Neural cell (in vitro differentiated cells): ENCODE data around the gene CACNA1B. TPM values are rescaled to one million over a fixed set of nuclear protein-coding genes. Genes with fewer than 3 reads are reported as not detected.

Experiments used
- H2AFZ ChIP-seq: fragments of 200-600, 300-800 bp; sonication (generic), shearing (Covaris generic); 2 replicates; pipeline ENCODE4 v1.6.0; 2014; ENCODE audit warnings: low read depth, mild to moderate bottlenecking, antibody characterized with exemption, low read length, moderate library complexity
- H3F3A ChIP-seq: fragments of 200-600 bp; shearing (Covaris generic); 2 replicates; pipeline ENCODE4 v1.6.1; 2016; ENCODE audit warnings: mild to moderate bottlenecking, moderate library complexity, mixed read lengths, antibody characterized with exemption, low read length; ENCODE audit not compliant: insufficient read depth, poor library complexity, severe bottlenecking
- H3K27ac ChIP-seq: fragments of 200-600, 300-800 bp; sonication (generic), shearing (Covaris generic); 2 replicates; pipeline ENCODE4 v1.5.1; 2014; ENCODE audit warnings: mild to moderate bottlenecking, low read length, moderate library complexity
- H3K27me3 ChIP-seq: fragments of 300-800, 200-600 bp; sonication (generic), shearing (Covaris generic); 2 replicates; pipeline ENCODE4 v1.6.0; 2014; ENCODE audit warnings: mild to moderate bottlenecking, low read depth, low read length, moderate library complexity; ENCODE audit not compliant: insufficient read depth
- H3K36me3 ChIP-seq: fragments of 300-800, 200-600 bp; sonication (generic), shearing (Covaris generic); 2 replicates; pipeline ENCODE4 v1.5.1; 2014; ENCODE audit warnings: mild to moderate bottlenecking, antibody characterized with exemption, low read length, moderate library complexity; ENCODE audit not compliant: insufficient read depth
- H3K4me2 ChIP-seq: fragments of 300-800, 200-600 bp; sonication (generic), shearing (Covaris generic); 2 replicates; pipeline ENCODE4 v1.6.0; 2014; ENCODE audit warnings: mild to moderate bottlenecking, low read length
- H3K4me3 ChIP-seq: fragments of 300-800, 200-600 bp; sonication (generic), shearing (Covaris generic); 2 replicates; pipeline ENCODE4 v1.5.1; 2014; ENCODE audit warnings: mild to moderate bottlenecking, low read length, moderate library complexity
- H3K79me2 ChIP-seq: fragments of 200-600 bp; shearing (Covaris generic); replicated peaks from 2 replicates; pipeline ENCODE4 v1.6.0; 2014; ENCODE audit warnings: mild to moderate bottlenecking, low read length, moderate library complexity; ENCODE audit not compliant: insufficient read depth
- H3K9ac ChIP-seq: fragments of 300-800, 200-600 bp; sonication (generic), shearing (Covaris generic); 2 replicates; pipeline ENCODE4 v1.6.1; 2016; ENCODE audit warnings: mild to moderate bottlenecking, low read length, mixed read lengths
- H3K9me2 ChIP-seq: fragments of 200-600 bp; shearing (Covaris generic); 2 replicates; pipeline ENCODE4 v1.6.1; 2016; ENCODE audit warnings: mild to moderate bottlenecking, low read length, mixed read lengths; ENCODE audit not compliant: insufficient read depth
- H3K9me3 ChIP-seq: fragments of 200-600, 300-800 bp; sonication (generic), shearing (Covaris generic); 2 replicates; pipeline ENCODE4 v1.6.1; 2016; ENCODE audit warnings: mild to moderate bottlenecking, mixed run types, low read length, moderate library complexity, mixed read lengths
- H4K20me1 ChIP-seq: fragments of 200-600 bp; shearing (Covaris generic); 2 replicates; pipeline ENCODE4 v1.6.1; 2016; ENCODE audit warnings: mild to moderate bottlenecking, mixed run types; ENCODE audit not compliant: insufficient read depth
- CTCF ChIP-seq: fragments of 450-650 bp; IDR thresholded peaks from 2 replicates; pipeline ENCODE4 v1.5.1; 2014; ENCODE audit warnings: antibody characterized with exemption, mild to moderate bottlenecking, moderate library complexity; ENCODE audit not compliant: poor library complexity, severe bottlenecking
- EP300 ChIP-seq: fragments of 450-650 bp; conservative IDR thresholded peaks from 2 replicates; pipeline ENCODE4 v1.6.1; 2014; ENCODE audit warnings: antibody characterized with exemption, mild to moderate bottlenecking, moderate library complexity; ENCODE audit not compliant: poor library complexity, severe bottlenecking
- EZH2 ChIP-seq: fragments of 200-600, 300-800 bp; shearing (Covaris generic), sonication (generic); IDR thresholded peaks from 2 replicates; pipeline ENCODE4 v1.6.1; 2014; ENCODE audit warnings: antibody characterized with exemption, low read length, borderline replicate concordance, mild to moderate bottlenecking; ENCODE audit not compliant: insufficient read depth, poor library complexity, severe bottlenecking
- MXI1 ChIP-seq: fragments of 450-650 bp; conservative IDR thresholded peaks from 2 replicates; pipeline ENCODE4 v1.6.1; 2014; ENCODE audit warnings: antibody characterized with exemption, mild to moderate bottlenecking; ENCODE audit not compliant: poor library complexity, severe bottlenecking
- POLR2AphosphoS5 ChIP-seq: IDR thresholded peaks from 2 replicates; pipeline ENCODE4 v1.6.1; 2012
- RAD21 ChIP-seq: fragments of 450-650 bp; conservative IDR thresholded peaks from 2 replicates; pipeline ENCODE4 v1.6.1; 2014; ENCODE audit warnings: antibody characterized with exemption, mild to moderate bottlenecking, moderate library complexity
- SMC3 ChIP-seq: fragments of 450-650 bp; conservative IDR thresholded peaks from 2 replicates; pipeline ENCODE4 v1.6.1; 2014; ENCODE audit warnings: antibody characterized with exemption, mild to moderate bottlenecking, moderate library complexity; ENCODE audit not compliant: poor library complexity
- TAF1 ChIP-seq: IDR thresholded peaks from 2 replicates; pipeline ENCODE4 v1.6.1; 2012; ENCODE audit warnings: low read depth
- polyA plus RNA-seq: library from polyadenylated mRNA; depleted of rRNA; stranded (reverse); fragments of >200 nt; gene quantifications from 2 replicates; pipeline ENCODE4 v1.2.3, GENCODE V29; 2014
- TF ChIP-seq, protein P1 (sequence below): IDR thresholded peaks from 2 replicates; pipeline ENCODE4 v1.6.1; 2012; ENCODE audit warnings: borderline replicate concordance

Gene CACNA1B
- polyA plus RNA-seq, 1 donor from 2014 or later = 5.8 TPM

- no peaks in the 10 kb centered on the region for H3K9me3 ChIP-seq
- no peaks in the 10 kb centered on the region for H3K27me3 ChIP-seq
- H4K20me1 ChIP-seq = no peaks in the 10 kb centered on the region
- no peak overlapping the region for H3K9ac ChIP-seq
- no peak overlapping the region for H2AFZ ChIP-seq
- no peaks in the 10 kb centered on the region for H3F3A ChIP-seq
- H3K9me2 ChIP-seq = no peaks in the 10 kb centered on the region
- no peaks in the 10 kb centered on the region for H3K36me3 ChIP-seq
- H3K79me2 ChIP-seq = no peaks in the 10 kb centered on the region
- H3K27ac ChIP-seq = no peak overlapping the region
- TF ChIP-seq, protein P1, sequence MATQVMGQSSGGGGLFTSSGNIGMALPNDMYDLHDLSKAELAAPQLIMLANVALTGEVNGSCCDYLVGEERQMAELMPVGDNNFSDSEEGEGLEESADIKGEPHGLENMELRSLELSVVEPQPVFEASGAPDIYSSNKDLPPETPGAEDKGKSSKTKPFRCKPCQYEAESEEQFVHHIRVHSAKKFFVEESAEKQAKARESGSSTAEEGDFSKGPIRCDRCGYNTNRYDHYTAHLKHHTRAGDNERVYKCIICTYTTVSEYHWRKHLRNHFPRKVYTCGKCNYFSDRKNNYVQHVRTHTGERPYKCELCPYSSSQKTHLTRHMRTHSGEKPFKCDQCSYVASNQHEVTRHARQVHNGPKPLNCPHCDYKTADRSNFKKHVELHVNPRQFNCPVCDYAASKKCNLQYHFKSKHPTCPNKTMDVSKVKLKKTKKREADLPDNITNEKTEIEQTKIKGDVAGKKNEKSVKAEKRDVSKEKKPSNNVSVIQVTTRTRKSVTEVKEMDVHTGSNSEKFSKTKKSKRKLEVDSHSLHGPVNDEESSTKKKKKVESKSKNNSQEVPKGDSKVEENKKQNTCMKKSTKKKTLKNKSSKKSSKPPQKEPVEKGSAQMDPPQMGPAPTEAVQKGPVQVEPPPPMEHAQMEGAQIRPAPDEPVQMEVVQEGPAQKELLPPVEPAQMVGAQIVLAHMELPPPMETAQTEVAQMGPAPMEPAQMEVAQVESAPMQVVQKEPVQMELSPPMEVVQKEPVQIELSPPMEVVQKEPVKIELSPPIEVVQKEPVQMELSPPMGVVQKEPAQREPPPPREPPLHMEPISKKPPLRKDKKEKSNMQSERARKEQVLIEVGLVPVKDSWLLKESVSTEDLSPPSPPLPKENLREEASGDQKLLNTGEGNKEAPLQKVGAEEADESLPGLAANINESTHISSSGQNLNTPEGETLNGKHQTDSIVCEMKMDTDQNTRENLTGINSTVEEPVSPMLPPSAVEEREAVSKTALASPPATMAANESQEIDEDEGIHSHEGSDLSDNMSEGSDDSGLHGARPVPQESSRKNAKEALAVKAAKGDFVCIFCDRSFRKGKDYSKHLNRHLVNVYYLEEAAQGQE = no peak
- TF ChIP-seq EZH2 (no peak), CTCF (no peak), TAF1 (no peak), RAD21 (no peak), MXI1 (no peak), SMC3 (no peak), EP300 (no peak), POLR2AphosphoS5 (no peak)
- no peak overlapping the region for H3K4me2 ChIP-seq
- H3K4me3 ChIP-seq = peak overlapping the region; percentile 69
Observed at GRCh38 chr9:137879566-137880150, 2.1 kb downstream of the CACNA1B start.

GRCh38 chr9:137880160-137880975, 2.8 kb downstream of the CACNA1B start:
- H3K9me3 ChIP-seq = no peaks in the 10 kb centered on the region
- H3K4me3 ChIP-seq = no peak overlapping the region
- no peaks in the 10 kb centered on the region for H3K79me2 ChIP-seq
- H3K27me3 ChIP-seq = no peaks in the 10 kb centered on the region
- no peaks in the 10 kb centered on the region for H4K20me1 ChIP-seq
- no peaks in the 10 kb centered on the region for H3K9me2 ChIP-seq
- H3K36me3 ChIP-seq = no peaks in the 10 kb centered on the region
- no peak overlapping the region for H3K4me2 ChIP-seq
- H3K27ac ChIP-seq = no peak overlapping the region
- H3K9ac ChIP-seq = no peak overlapping the region
- no peak for TF ChIP-seq POLR2AphosphoS5
- TF ChIP-seq, protein P1 = no peak
- no peak for TF ChIP-seq MXI1
- no peak for TF ChIP-seq SMC3
- TF ChIP-seq TAF1 = no peak
- no peak for TF ChIP-seq EP300
- no peak for TF ChIP-seq RAD21
- no peak for TF ChIP-seq EZH2
- no peak for TF ChIP-seq CTCF
- H2AFZ ChIP-seq = no peak overlapping the region
- no peaks in the 10 kb centered on the region for H3F3A ChIP-seq
